HG03432 (cell line): ENCODE measurements around the gene TCF7.

Source experiments
- ATAC-seq: cut with Tn5 transposase; IDR thresholded peaks from one replicate; pipeline ENCODE4 v1.9.1; 2021; ENCODE audit warnings: mild to moderate bottlenecking, moderate library complexity; ENCODE audit not compliant: unreplicated experiment

Gene TCF7

GRCh38 chr5:134088994-134089560, 25.4 kb upstream of the TCF7 start:
- ATAC-seq = no peak

- no peak for ATAC-seq
Measured at GRCh38 chr5:134090522-134090921, 24.0 kb upstream of the TCF7 start.

GRCh38 chr5:134091626-134092121, 22.8 kb upstream of the TCF7 start:
- no peak for ATAC-seq

- no peak for ATAC-seq
Measured at GRCh38 chr5:134092875-134093274, 21.6 kb upstream of the TCF7 start.

- no peak for ATAC-seq
Measured at GRCh38 chr5:134093351-134093750, 21.1 kb upstream of the TCF7 start.

- no peak for ATAC-seq
Measured at GRCh38 chr5:134095293-134095692, 19.2 kb upstream of the TCF7 start.

- ATAC-seq = no peak
Measured at GRCh38 chr5:134095887-134096589, 18.4 kb upstream of the TCF7 start.

GRCh38 chr5:134097211-134097749, 17.2 kb upstream of the TCF7 start:
- ATAC-seq = no peak

GRCh38 chr5:134098690-134099089, 15.8 kb upstream of the TCF7 start:
- no peak for ATAC-seq

GRCh38 chr5:134099288-134099872, 15.1 kb upstream of the TCF7 start:
- ATAC-seq = no peak

- ATAC-seq = no peak
Measured at GRCh38 chr5:134099939-134100282, 14.6 kb upstream of the TCF7 start.

- ATAC-seq = peak; percentile 81
Measured at GRCh38 chr5:134100283-134101091, 14.0 kb upstream of the TCF7 start.

- no peak for ATAC-seq
Measured at GRCh38 chr5:134101686-134102439, 12.6 kb upstream of the TCF7 start.

GRCh38 chr5:134103397-134103796, 11.1 kb upstream of the TCF7 start:
- no peak for ATAC-seq

- no peak for ATAC-seq
Measured at GRCh38 chr5:134103998-134104654, 10.4 kb upstream of the TCF7 start.

- ATAC-seq = no peak
Measured at GRCh38 chr5:134106991-134107701, 7.3 kb upstream of the TCF7 start.

- no peak for ATAC-seq
Measured at GRCh38 chr5:134107779-134108178, 6.7 kb upstream of the TCF7 start.

GRCh38 chr5:134110382-134110781, 4.1 kb upstream of the TCF7 start:
- ATAC-seq = no peak
